Measurements from ENCODE around the gene OAS3. TPM values are rescaled to one million over a fixed set of nuclear protein-coding genes. Genes with fewer than 3 reads are reported as not detected.
"Not testable (repeated sequence)": the region's sequence is repeated elsewhere in the genome, so short reads cannot be mapped to it uniquely, and the experiment has no call there.

Gene OAS3
- total RNA-seq, 1 experiment from 2014 or later = 159 TPM

GRCh38 chr12:112988224-112988623 is 50.0 kb downstream of the OAS3 start:
- no peak for TF ChIP-seq CTCF (IDR thresholded peaks at IDR 0.05; ENCODE audit: unreplicated experiment)
- H3K36me3 Mint-ChIP-seq (ENCODE audit: insufficient read depth, unreplicated experiment) = no peaks in the 10 kb centered on the region
- intact Hi-C loops (cut with micrococcal nuclease; ENCODE audit: unreplicated experiment) = no loop called here
- H3K9me3 Mint-ChIP-seq (ENCODE audit: low read depth, unreplicated experiment) = peaks cover 9% of the 10 kb centered on the region
- H3K4me3 Mint-ChIP-seq (ENCODE audit: low read depth, unreplicated experiment) = no peak overlapping the region
- BruUV-seq (replicated peaks) = no TSS peak
- no peaks in the 10 kb centered on the region for H3K4me1 Mint-ChIP-seq (ENCODE audit: low read depth, unreplicated experiment)
- DNase-seq = no peak
- H3K27me3 Mint-ChIP-seq (ENCODE audit: unreplicated experiment) = peaks cover 9% of the 10 kb centered on the region
- H3K27ac Mint-ChIP-seq (ENCODE audit: unreplicated experiment) = no peak overlapping the region
- CTCF ChIA-PET = interaction anchor here (0.5 to 1.1 kb wide), 2 partner anchors 10 to 495 kb away, joined by 3 read pairs; partner anchors contain the start of gene OAS2

- BruUV-seq (replicated peaks); intact Hi-C loops (cut with micrococcal nuclease; ENCODE audit: unreplicated experiment); DNase-seq; H3K27me3 Mint-ChIP-seq (ENCODE audit: unreplicated experiment); H3K27ac Mint-ChIP-seq (ENCODE audit: unreplicated experiment); H3K9me3 Mint-ChIP-seq (ENCODE audit: low read depth, unreplicated experiment); H3K4me3 Mint-ChIP-seq (ENCODE audit: low read depth, unreplicated experiment); H3K4me1 Mint-ChIP-seq (ENCODE audit: low read depth, unreplicated experiment); H3K36me3 Mint-ChIP-seq (ENCODE audit: insufficient read depth, unreplicated experiment): not testable (repeated sequence)
- CTCF ChIA-PET = interaction anchor here (0.5 to 1.1 kb wide), 2 partner anchors 11 to 834 kb away, joined by 3 read pairs; partner anchors contain the start of gene OAS2
Measured at GRCh38 chr12:112988823-112989385, 50.6 kb downstream of the OAS3 start.

- Mint-ChIP-seq H3K27me3 (ENCODE audit: unreplicated experiment) (peaks cover 9% of the 10 kb centered on the region), H3K4me3 (ENCODE audit: low read depth, unreplicated experiment) (no peak overlapping the region), H3K36me3 (ENCODE audit: insufficient read depth, unreplicated experiment) (no peaks in the 10 kb centered on the region), H3K27ac (ENCODE audit: unreplicated experiment) (no peak overlapping the region), H3K4me1 (ENCODE audit: low read depth, unreplicated experiment) (no peaks in the 10 kb centered on the region), H3K9me3 (ENCODE audit: low read depth, unreplicated experiment) (peaks cover 4% of the 10 kb centered on the region)
- DNase-seq = no peak
- CTCF ChIA-PET = interaction anchor here (1.2 kb wide), 1 partner anchor 11 kb away, joined by 4 read pairs; no protein-coding TSS in a partner anchor
- no peak for TF ChIP-seq CTCF (IDR thresholded peaks at IDR 0.05; ENCODE audit: unreplicated experiment)
- intact Hi-C loops (cut with micrococcal nuclease; ENCODE audit: unreplicated experiment) = loop anchor here (5.0 kb wide), 3 partner anchors 107 to 182 kb away; no protein-coding TSS in a partner anchor
- BruUV-seq (replicated peaks) = no TSS peak
Measured at GRCh38 chr12:112989806-112990205, 51.5 kb downstream of the OAS3 start.

- no TSS peak for BruUV-seq (replicated peaks)
- CTCF ChIA-PET = interaction anchor here (0.6 to 2.5 kb wide), 22 partner anchors 11 to 182 kb away, joined by 3 to 16 read pairs (median 4); partner anchors contain the start of genes CFAP73, OAS1 and OAS2
- DNase-seq = peak; percentile 67
- H3K4me1 Mint-ChIP-seq (ENCODE audit: low read depth, unreplicated experiment) = no peaks in the 10 kb centered on the region
- H3K9me3 Mint-ChIP-seq (ENCODE audit: low read depth, unreplicated experiment) = no peaks in the 10 kb centered on the region
- H3K4me3 Mint-ChIP-seq (ENCODE audit: low read depth, unreplicated experiment) = no peak overlapping the region
- peak; percentile 92 for TF ChIP-seq CTCF (IDR thresholded peaks at IDR 0.05; ENCODE audit: unreplicated experiment)
- intact Hi-C loops (cut with micrococcal nuclease; ENCODE audit: unreplicated experiment) = loop anchor here (1.0 to 5.0 kb wide), 4 partner anchors 39 to 180 kb away; no protein-coding TSS in a partner anchor
- H3K27me3 Mint-ChIP-seq (ENCODE audit: unreplicated experiment) = peaks cover 20% of the 10 kb centered on the region
- no peaks in the 10 kb centered on the region for H3K36me3 Mint-ChIP-seq (ENCODE audit: insufficient read depth, unreplicated experiment)
- no peak overlapping the region for H3K27ac Mint-ChIP-seq (ENCODE audit: unreplicated experiment)
Measured at GRCh38 chr12:112992541-112993398, 54.5 kb downstream of the OAS3 start.
